H1 (cell line): ENCODE data around the gene ADGRB3. TPM values are rescaled to one million over a fixed set of nuclear protein-coding genes. Genes with fewer than 3 reads are reported as not detected.

Source experiments
- CTCF ChIA-PET: fragments of 300-600 bp; sonication (Branson Sonifier 250); formaldehyde crosslinking; loops from one replicate; lab custom pipeline; 2021; ENCODE audit not compliant: partially characterized antibody; lab: Charles Lee
- POLR2A ChIA-PET: fragments of 300-600 bp; sonication (Branson Sonifier 250); formaldehyde crosslinking; loops from one replicate; lab custom pipeline; 2021; ENCODE audit warnings: inconsistent platforms; ENCODE audit not compliant: partially characterized antibody; lab: Charles Lee
- DNase-seq, 2 experiments: peaks; one replicate each; pipeline versions ENCODE4 v3.0.0 to v3.0.0-alpha.2; 2010 to 2022; ENCODE audit warnings: low spot score in 2 of 2, low read depth in 1 of 2, mixed read lengths in 1 of 2
- FAIRE-seq: peaks from 2 replicates; lab custom pipeline; 2011; peaks lifted over from hg19 to GRCh38; lab: Jason Lieb, UNC
- H2AFZ ChIP-seq: 2 replicates; pipeline ENCODE4 v1.8.1; 2012; ENCODE audit warnings: low read length, inconsistent platforms
- H2AK5ac ChIP-seq: 2 replicates; pipeline ENCODE4 v1.6.1; 2013; ENCODE audit warnings: low read depth, low read length
- H2BK120ac ChIP-seq: replicated peaks from 2 replicates; pipeline ENCODE3; 2013; ENCODE audit warnings: low read depth, low read length, inconsistent platforms
- H2BK12ac ChIP-seq: 2 replicates; pipeline ENCODE4 v1.6.1; 2013; ENCODE audit warnings: low read depth, low read length
- H2BK15ac ChIP-seq: 2 replicates; pipeline ENCODE4 v1.6.1; 2013; ENCODE audit warnings: low read length
- H2BK20ac ChIP-seq: 2 replicates; pipeline ENCODE4 v1.6.1; 2013; ENCODE audit warnings: low read length
- H2BK5ac ChIP-seq: 2 replicates; pipeline ENCODE4 v1.6.1; 2013; ENCODE audit warnings: low read depth, low read length
- H3K14ac ChIP-seq: 2 replicates; pipeline ENCODE4 v1.6.1; 2013; ENCODE audit warnings: inconsistent platforms; ENCODE audit not compliant: insufficient read length
- H3K18ac ChIP-seq: 2 replicates; pipeline ENCODE4 v1.6.1; 2013; ENCODE audit warnings: low read length; ENCODE audit errors: extremely low read depth
- H3K23ac ChIP-seq: 2 replicates; pipeline ENCODE4 v1.6.1; 2013; ENCODE audit warnings: inconsistent platforms; ENCODE audit not compliant: insufficient read length
- H3K23me2 ChIP-seq: 2 replicates; pipeline ENCODE4 v1.6.1; 2013; ENCODE audit warnings: low read depth, low read length
- H3K27ac ChIP-seq: 2 replicates; pipeline ENCODE4 v1.6.1; 2011; ENCODE audit warnings: low read depth, low read length, inconsistent platforms
- H3K27me3 ChIP-seq, 4 experiments: replicated peaks in 1 of 4; 1 replicate in 1 of 4; 2 replicates in 3 of 4; pipeline versions ENCODE4 v1.6.1 to v1.8.1; 2011 to 2013; ENCODE audit warnings: low read length in 3 of 4, mild to moderate bottlenecking in 3 of 4, inconsistent platforms in 2 of 4, mixed read lengths in 2 of 4, moderate library complexity in 1 of 4; ENCODE audit not compliant: control insufficient read depth in 3 of 4, insufficient read depth in 3 of 4; ENCODE audit errors: extremely low read depth in 1 of 4
- H3K36me3 ChIP-seq, 4 experiments: 2 replicates each; pipeline versions ENCODE4 v1.6.1 to v1.8.1; 2011 to 2013; ENCODE audit warnings: mild to moderate bottlenecking in 4 of 4, low read length in 3 of 4, moderate library complexity in 2 of 4, control low read depth in 1 of 4, inconsistent platforms in 1 of 4; ENCODE audit not compliant: insufficient read depth in 4 of 4, control insufficient read depth in 2 of 4
- H3K4ac ChIP-seq: replicated peaks from 2 replicates; pipeline ENCODE3; 2013; ENCODE audit warnings: low read length, low read depth, mixed read lengths, inconsistent platforms; ENCODE audit not compliant: insufficient read length
- H3K4me1 ChIP-seq, 4 experiments: replicated peaks in 1 of 4; 1 replicate in 1 of 4; 2 replicates in 3 of 4; pipeline versions ENCODE4 v1.6.1 to v1.8.1; 2011 to 2013; ENCODE audit warnings: low read length in 3 of 4, inconsistent platforms in 2 of 4, mixed read lengths in 1 of 4; ENCODE audit not compliant: insufficient read depth in 4 of 4, control insufficient read depth in 3 of 4
- H3K4me2 ChIP-seq, 2 experiments: 2 replicates each; pipeline versions ENCODE4 v1.6.1 to v1.8.1; 2011 to 2013; ENCODE audit warnings: low read depth in 2 of 2, low read length in 2 of 2, control low read depth in 1 of 2, inconsistent platforms in 1 of 2, mild to moderate bottlenecking in 1 of 2; ENCODE audit not compliant: insufficient read depth in 1 of 2
- H3K4me3 ChIP-seq, 4 experiments: fragments of 200-600, 300-600 bp in 1 of 4; sonication (generic), shearing (Covaris generic), sonication (Bioruptor Twin) in 1 of 4; 2 replicates each; pipeline versions ENCODE4 v1.5.1 to v1.8.1; 2011 to 2016; ENCODE audit warnings: low read length in 4 of 4, low read depth in 3 of 4, control low read depth in 2 of 4, inconsistent platforms in 2 of 4, mild to moderate bottlenecking in 2 of 4, mixed read lengths in 1 of 4, moderate library complexity in 1 of 4; ENCODE audit not compliant: insufficient read depth in 2 of 4; ENCODE audit errors: extremely low read depth in 1 of 4
- H3K56ac ChIP-seq: replicated peaks from 2 replicates; pipeline ENCODE3; 2013; ENCODE audit warnings: low read depth, mild to moderate bottlenecking, mixed read lengths, low read length, inconsistent platforms; ENCODE audit not compliant: insufficient read length
- H3K79me1 ChIP-seq: 2 replicates; pipeline ENCODE4 v1.6.1; 2013; ENCODE audit warnings: low read depth, low read length, control low read depth
- H3K79me2 ChIP-seq, 2 experiments: 2 replicates each; pipeline versions ENCODE4 v1.6.1 to v1.8.1; 2012 to 2013; ENCODE audit warnings: low read length in 2 of 2, mild to moderate bottlenecking in 2 of 2, inconsistent platforms in 1 of 2; ENCODE audit not compliant: insufficient read depth in 2 of 2, control insufficient read depth in 1 of 2
- H3K9ac ChIP-seq, 4 experiments: replicated peaks in 1 of 4; 1 replicate in 1 of 4; 2 replicates in 3 of 4; pipeline versions ENCODE4 v1.6.1 to v1.8.1; 2011 to 2013; ENCODE audit warnings: low read depth in 3 of 4, low read length in 3 of 4, control low read depth in 2 of 4, mild to moderate bottlenecking in 2 of 4, moderate library complexity in 2 of 4, inconsistent platforms in 1 of 4; ENCODE audit errors: extremely low read depth in 1 of 4
- H3K9me3 ChIP-seq, 2 experiments: 2 replicates each; pipeline versions ENCODE4 v1.6.1 to v1.8.1; 2012 to 2013; ENCODE audit warnings: mild to moderate bottlenecking in 2 of 2, moderate library complexity in 2 of 2, control low read depth in 1 of 2, inconsistent platforms in 1 of 2, low read depth in 1 of 2, low read length in 1 of 2, mixed read lengths in 1 of 2; ENCODE audit not compliant: insufficient read depth in 2 of 2
- H4K20me1 ChIP-seq, 2 experiments: replicated peaks in 1 of 2; 2 replicates each; pipeline versions ENCODE3 to v1.8.1; 2011 to 2013; ENCODE audit warnings: inconsistent platforms in 2 of 2, low read length in 2 of 2, mild to moderate bottlenecking in 1 of 2; ENCODE audit not compliant: insufficient read depth in 2 of 2, control insufficient read depth in 1 of 2
- H4K5ac ChIP-seq: 2 replicates; pipeline ENCODE4 v1.6.1; 2013; ENCODE audit warnings: low read length, low read depth, mixed read lengths, inconsistent platforms; ENCODE audit not compliant: insufficient read length
- H4K8ac ChIP-seq: 2 replicates; pipeline ENCODE4 v1.8.0; 2013; ENCODE audit warnings: mild to moderate bottlenecking, moderate library complexity, low read length, inconsistent platforms; ENCODE audit not compliant: insufficient read depth; ENCODE audit errors: extremely low read depth
- H4K91ac ChIP-seq: replicated peaks from 2 replicates; pipeline ENCODE3; 2013; ENCODE audit warnings: low read length, mixed read lengths, inconsistent platforms; ENCODE audit not compliant: insufficient read length
- BRCA1 ChIP-seq: IDR thresholded peaks from 2 replicates; pipeline ENCODE4 v1.6.1; 2012; ENCODE audit warnings: low read depth, low read length, improper control_type of control experiment
- CBX8 ChIP-seq: fragments of 300-800, 300-1000 bp; sonication (generic); IDR thresholded peaks from 2 replicates; pipeline ENCODE4 v1.7.1; 2016; ENCODE audit warnings: low read depth, low read length, borderline replicate concordance
- CHD2 ChIP-seq: IDR thresholded peaks from 2 replicates; pipeline ENCODE4 v1.6.1; 2012; ENCODE audit warnings: low read length, improper control_type of control experiment
- FOSL1 ChIP-seq: IDR thresholded peaks from 2 replicates; pipeline ENCODE4 v1.6.1; 2011; ENCODE audit warnings: mild to moderate bottlenecking, low read depth, low read length, moderate library complexity; ENCODE audit not compliant: insufficient read depth
- HDAC2 ChIP-seq, 2 experiments: fragments of 300-600 bp in 1 of 2; sonication (generic) in 1 of 2; IDR thresholded peaks; 2 replicates each; pipeline ENCODE4 v1.6.1; 2011 to 2012; ENCODE audit warnings: low read depth in 2 of 2, low read length in 2 of 2, mild to moderate bottlenecking in 2 of 2, moderate library complexity in 2 of 2, borderline replicate concordance in 1 of 2, inconsistent platforms in 1 of 2
- HDAC6 ChIP-seq: IDR thresholded peaks from one replicate; pipeline ENCODE4 v1.7.1; 2012; ENCODE audit warnings: low read depth, mild to moderate bottlenecking, inconsistent platforms, low read length, moderate library complexity
- JUND ChIP-seq: IDR thresholded peaks from 2 replicates; pipeline ENCODE4 v1.6.1; 2011; ENCODE audit warnings: mild to moderate bottlenecking, improper control_type of control experiment, low read length
- MAFK ChIP-seq: IDR thresholded peaks from 2 replicates; pipeline ENCODE4 v1.6.1; 2012; ENCODE audit warnings: low read depth, mild to moderate bottlenecking, improper control_type of control experiment, low read length
- MAX ChIP-seq: IDR thresholded peaks from 2 replicates; pipeline ENCODE4 v1.6.1; 2012; ENCODE audit warnings: inconsistent platforms
- RNF2 ChIP-seq: fragments of 200-900, 300-1000 bp; sonication (generic); IDR thresholded peaks from 2 replicates; pipeline ENCODE4 v1.7.1; 2016; ENCODE audit warnings: borderline replicate concordance, low read depth, mild to moderate bottlenecking, antibody characterized with exemption, low read length; ENCODE audit not compliant: poor library complexity, severe bottlenecking; ENCODE audit errors: missing control alignments
- RXRA ChIP-seq: IDR thresholded peaks from 2 replicates; pipeline ENCODE4 v1.6.1; 2011; ENCODE audit warnings: low read depth, mild to moderate bottlenecking, low read length, moderate library complexity; ENCODE audit not compliant: insufficient read depth
- SIX5 ChIP-seq: IDR thresholded peaks from 2 replicates; pipeline ENCODE4 v1.6.1; 2011; ENCODE audit warnings: mild to moderate bottlenecking, low read depth, low read length
- SP1 ChIP-seq: IDR thresholded peaks from 2 replicates; pipeline ENCODE4 v1.6.1; 2011; ENCODE audit warnings: low read depth, low read length
- YY1 ChIP-seq: IDR thresholded peaks from 2 replicates; pipeline ENCODE4 v1.6.1; 2011; ENCODE audit warnings: low read depth, mild to moderate bottlenecking, low read length
- ZNF274 ChIP-seq: IDR thresholded peaks from 2 replicates; pipeline ENCODE4 v1.7.0; 2012; ENCODE audit warnings: low read length, borderline replicate concordance; ENCODE audit errors: extremely low read depth
- WGBS, 2 experiments: shearing (Covaris generic) in 1 of 2; methylation state at CpG; one replicate each; pipeline versions ENCODE4 v1.1.6 to v1.1.7; 2013 to 2015; ENCODE audit warnings: low lambda C conversion rate in 2 of 2, mixed read lengths in 2 of 2, inconsistent platforms in 1 of 2, low coverage in 1 of 2, missing lambda C conversion rate in 1 of 2; ENCODE audit not compliant: insufficient replicate concordance in 2 of 2, insufficient coverage in 1 of 2, insufficient read length in 1 of 2; ENCODE audit errors: extremely low coverage in 1 of 2, missing lambda C conversion rate in 1 of 2; 5-methylcytosine and 5-hydroxymethylcytosine counted together
- polyA plus RNA-seq, 7 experiments: library from polyadenylated mRNA; depleted of rRNA in 3 of 7; stranded (reverse) in 5 of 7; unstranded in 2 of 7; fragments of >200 nt in 5 of 7; fragments of 200-250 nt in 2 of 7; gene quantifications; 1 replicate in 5 of 7; 2 replicates in 1 of 7; 4 replicates in 1 of 7; pipeline versions ENCODE4 v1.2.1 to v1.2.3, GENCODE V29; 2011 to 2013; ENCODE audit warnings: missing spikeins in 2 of 7, mixed read lengths in 2 of 7
- total RNA-seq: library from RNA; stranded (reverse); fragmentation: NEBNext Ultra II Directional; extraction: Animal tissue kit (Norgen Biotek cat#: 25700); gene quantifications from 2 replicates; pipeline ENCODE4 v1.2.1, GENCODE V29; 2021

Gene ADGRB3
- total and polyA plus RNA-seq, 2 of the 8 experiments (the other 6 are each of a cell fraction or from before 2014, with no cell fraction given) = 0.35 to 1.2 TPM

- no peak overlapping the region for H4K8ac ChIP-seq
- H3K23me2 ChIP-seq = no peaks in the 10 kb centered on the region
- no peak overlapping the region for H3K23ac ChIP-seq
- H4K91ac ChIP-seq = no peak overlapping the region
- no peak overlapping the region for H2BK15ac ChIP-seq
- no peak overlapping the region for H3K56ac ChIP-seq
- no peak overlapping the region for H2BK5ac ChIP-seq
- WGBS, 2 experiments = 100% methylated on average over 1 of the region's 1 CpG; no CpG with 5 or more reads in 1 of the 2 experiments
- H3K4me1 ChIP-seq = no peaks in the 10 kb centered on the region
- FAIRE-seq (no peak), DNase-seq (no peak)
- H3K18ac ChIP-seq = no peak overlapping the region
- no peak overlapping the region for H3K27ac ChIP-seq
- ChIA-PET POLR2A (no interaction called here), CTCF (no interaction called here)
- no peak overlapping the region for H2BK12ac ChIP-seq
- no peak overlapping the region for H3K4ac ChIP-seq
- no peak overlapping the region for H2BK20ac ChIP-seq
- no peak overlapping the region for H4K5ac ChIP-seq
- H2AFZ ChIP-seq = no peak overlapping the region
- no peaks in the 10 kb centered on the region for H4K20me1 ChIP-seq
- H3K79me2 ChIP-seq = no peaks in the 10 kb centered on the region
- H3K79me1 ChIP-seq = no peaks in the 10 kb centered on the region
- no peak overlapping the region for H3K9ac ChIP-seq
- no peak overlapping the region for H3K4me2 ChIP-seq
- no peak overlapping the region for H3K4me3 ChIP-seq
- H3K14ac ChIP-seq = no peak overlapping the region
- no peaks in the 10 kb centered on the region for H3K9me3 ChIP-seq
- no peak overlapping the region for H2BK120ac ChIP-seq
- no peak overlapping the region for H2AK5ac ChIP-seq
- no peaks in the 10 kb centered on the region for H3K27me3 ChIP-seq
- H3K36me3 ChIP-seq = no peaks in the 10 kb centered on the region
- no peak for TF ChIP-seq YY1
- TF ChIP-seq SP1 = no peak
- TF ChIP-seq CHD2 = no peak
- TF ChIP-seq SIX5 = no peak
- no peak for TF ChIP-seq HDAC2 (IDR thresholded peaks at IDR 0.05; ENCODE audit: borderline replicate concordance in 1 of 2, low read depth in 2 of 2, low read length in 2 of 2)
- TF ChIP-seq ZNF274 = no peak
- TF ChIP-seq BRCA1 = no peak
- TF ChIP-seq RXRA = no peak
- TF ChIP-seq RNF2 = no peak
- no peak for TF ChIP-seq FOSL1
- TF ChIP-seq MAFK = no peak
- TF ChIP-seq HDAC6 = no peak
- no peak for TF ChIP-seq MAX
- TF ChIP-seq JUND = no peak
- no peak for TF ChIP-seq CBX8
Observed at GRCh38 chr6:69090132-69090531, 455.1 kb downstream of the ADGRB3 start.
